Measurements from ENCODE around the gene BCAS4.
A peak's percentile ranks its signal among the peaks of the same experiment; 100 is the strongest.

Gene BCAS4

GRCh38 chr20:50783903-50784302 lies 11.0 kb upstream of the BCAS4 start:
- POLR2A ChIA-PET, result no interaction called here
- H3K9me3 ChIP-seq (ENCODE audit: control extremely low read depth in 1 of 5, control insufficient read depth in 4 of 5, insufficient read depth in 2 of 5, low read depth in 1 of 5, low read length in 4 of 5), result no peaks in the 10 kb centered on the region
- 96% methylated on average over 5 of the region's 6 CpGs for WGBS (ENCODE audit: insufficient coverage)
- no peaks in the 10 kb centered on the region for H3K27me3 ChIP-seq (replicated peaks in 2 of 5; ENCODE audit: control insufficient read depth in 4 of 5, insufficient read depth in 5 of 5, low read length in 4 of 5)
- DNase-seq, result no peak
- no peak overlapping the region for H3K4me3 ChIP-seq (ENCODE audit: control insufficient read depth in 1 of 7, extremely low read depth in 1 of 7, insufficient read depth in 4 of 7, low read depth in 2 of 7, low read length in 6 of 7)
- peaks cover 0 to under 1% (median 0%) of the 10 kb centered on the region in 4 experiments for H3K4me1 ChIP-seq (ENCODE audit: control extremely low read depth in 1 of 4, control insufficient read depth in 4 of 4, insufficient read depth in 4 of 4, low read length in 3 of 4)
- no peaks in the 10 kb centered on the region for H3K36me3 ChIP-seq (ENCODE audit: control insufficient read depth in 4 of 4, insufficient read depth in 4 of 4, low read length in 3 of 4)
- H3K27ac ChIP-seq (ENCODE audit: insufficient read depth in 1 of 2, low read depth in 1 of 2, low read length in 2 of 2, poor library complexity in 1 of 2, severe bottlenecking in 2 of 2), result no peak overlapping the region
- CTCF ChIA-PET, result interaction anchor here (2.0 kb wide), 1 partner anchor 11 kb away, joined by 6 read pairs; the partner anchor contains the start of gene BCAS4

- Histone ChIP-seq H3K4me3 (ENCODE audit: control insufficient read depth in 1 of 7, extremely low read depth in 1 of 7, insufficient read depth in 4 of 7, low read depth in 2 of 7, low read length in 6 of 7) (no peak overlapping the region), H3K27ac (ENCODE audit: insufficient read depth in 1 of 2, low read depth in 1 of 2, low read length in 2 of 2, poor library complexity in 1 of 2, severe bottlenecking in 2 of 2) (no peak overlapping the region), H3K27me3 (replicated peaks in 2 of 5; ENCODE audit: control insufficient read depth in 4 of 5, insufficient read depth in 5 of 5, low read length in 4 of 5) (no peaks in the 10 kb centered on the region), H3K9me3 (ENCODE audit: control extremely low read depth in 1 of 5, control insufficient read depth in 4 of 5, insufficient read depth in 2 of 5, low read depth in 1 of 5, low read length in 4 of 5) (no peaks in the 10 kb centered on the region), H3K36me3 (ENCODE audit: control insufficient read depth in 4 of 4, insufficient read depth in 4 of 4, low read length in 3 of 4) (no peaks in the 10 kb centered on the region), H3K4me1 (ENCODE audit: control extremely low read depth in 1 of 4, control insufficient read depth in 4 of 4, insufficient read depth in 4 of 4, low read length in 3 of 4) (peaks cover 0 to 2% (median 0%) of the 10 kb centered on the region in 4 experiments)
- DNase-seq, result peak in 1 of 3 donors; percentile 25
- ChIA-PET CTCF (interaction anchor here (1.3 to 2.0 kb wide), 2 partner anchors 10 kb away, joined by 3 to 6 read pairs; partner anchors contain the start of gene BCAS4), POLR2A (interaction anchor here (0.6 kb wide), 1 partner anchor 51 kb away, joined by 4 read pairs; no protein-coding TSS in a partner anchor)
- WGBS (ENCODE audit: insufficient coverage), result 0% methylated on average over 1 of the region's 4 CpGs
Observed at GRCh38 chr20:50784464-50784863, 10.4 kb upstream of the BCAS4 start.

GRCh38 chr20:50786703-50787102 lies 8.2 kb upstream of the BCAS4 start:
- ChIA-PET CTCF (no interaction called here), POLR2A (no interaction called here)
- H3K36me3 ChIP-seq (ENCODE audit: control insufficient read depth in 4 of 4, insufficient read depth in 4 of 4, low read length in 3 of 4), result no peaks in the 10 kb centered on the region
- H3K27ac ChIP-seq (ENCODE audit: insufficient read depth in 1 of 2, low read depth in 1 of 2, low read length in 2 of 2, poor library complexity in 1 of 2, severe bottlenecking in 2 of 2), result no peak overlapping the region
- 97% methylated on average over 8 of the region's 9 CpGs for WGBS (ENCODE audit: insufficient coverage)
- H3K4me3 ChIP-seq (ENCODE audit: control insufficient read depth in 1 of 7, extremely low read depth in 1 of 7, insufficient read depth in 4 of 7, low read depth in 2 of 7, low read length in 6 of 7), result no peak overlapping the region
- H3K4me1 ChIP-seq (ENCODE audit: control extremely low read depth in 1 of 4, control insufficient read depth in 4 of 4, insufficient read depth in 4 of 4, low read length in 3 of 4), result peaks cover 0 to 9% (median 7%) of the 10 kb centered on the region in 4 experiments
- no peaks in the 10 kb centered on the region for H3K9me3 ChIP-seq (ENCODE audit: control extremely low read depth in 1 of 5, control insufficient read depth in 4 of 5, insufficient read depth in 2 of 5, low read depth in 1 of 5, low read length in 4 of 5)
- DNase-seq, result no peak
- no peaks in the 10 kb centered on the region for H3K27me3 ChIP-seq (replicated peaks in 2 of 5; ENCODE audit: control insufficient read depth in 4 of 5, insufficient read depth in 5 of 5, low read length in 4 of 5)

- no peaks in the 10 kb centered on the region for H3K9me3 ChIP-seq (ENCODE audit: control extremely low read depth in 1 of 5, control insufficient read depth in 4 of 5, insufficient read depth in 2 of 5, low read depth in 1 of 5, low read length in 4 of 5)
- H3K4me3 ChIP-seq (ENCODE audit: control insufficient read depth in 1 of 7, extremely low read depth in 1 of 7, insufficient read depth in 4 of 7, low read depth in 2 of 7, low read length in 6 of 7), result no peak overlapping the region
- H3K27me3 ChIP-seq (replicated peaks in 2 of 5; ENCODE audit: control insufficient read depth in 4 of 5, insufficient read depth in 5 of 5, low read length in 4 of 5), result no peaks in the 10 kb centered on the region
- DNase-seq, result no peak
- ChIA-PET POLR2A (no interaction called here), CTCF (interaction anchor here (1.2 kb wide), 1 partner anchor 38 kb away, joined by 3 read pairs; no protein-coding TSS in a partner anchor)
- peaks cover 0 to 9% (median 7%) of the 10 kb centered on the region in 4 experiments for H3K4me1 ChIP-seq (ENCODE audit: control extremely low read depth in 1 of 4, control insufficient read depth in 4 of 4, insufficient read depth in 4 of 4, low read length in 3 of 4)
- H3K27ac ChIP-seq (ENCODE audit: insufficient read depth in 1 of 2, low read depth in 1 of 2, low read length in 2 of 2, poor library complexity in 1 of 2, severe bottlenecking in 2 of 2), result no peak overlapping the region
- no peaks in the 10 kb centered on the region for H3K36me3 ChIP-seq (ENCODE audit: control insufficient read depth in 4 of 4, insufficient read depth in 4 of 4, low read length in 3 of 4)
- 100% methylated on average over 2 of the region's 2 CpGs for WGBS (ENCODE audit: insufficient coverage)
Observed at GRCh38 chr20:50787181-50787580, 7.7 kb upstream of the BCAS4 start.

DNA sequence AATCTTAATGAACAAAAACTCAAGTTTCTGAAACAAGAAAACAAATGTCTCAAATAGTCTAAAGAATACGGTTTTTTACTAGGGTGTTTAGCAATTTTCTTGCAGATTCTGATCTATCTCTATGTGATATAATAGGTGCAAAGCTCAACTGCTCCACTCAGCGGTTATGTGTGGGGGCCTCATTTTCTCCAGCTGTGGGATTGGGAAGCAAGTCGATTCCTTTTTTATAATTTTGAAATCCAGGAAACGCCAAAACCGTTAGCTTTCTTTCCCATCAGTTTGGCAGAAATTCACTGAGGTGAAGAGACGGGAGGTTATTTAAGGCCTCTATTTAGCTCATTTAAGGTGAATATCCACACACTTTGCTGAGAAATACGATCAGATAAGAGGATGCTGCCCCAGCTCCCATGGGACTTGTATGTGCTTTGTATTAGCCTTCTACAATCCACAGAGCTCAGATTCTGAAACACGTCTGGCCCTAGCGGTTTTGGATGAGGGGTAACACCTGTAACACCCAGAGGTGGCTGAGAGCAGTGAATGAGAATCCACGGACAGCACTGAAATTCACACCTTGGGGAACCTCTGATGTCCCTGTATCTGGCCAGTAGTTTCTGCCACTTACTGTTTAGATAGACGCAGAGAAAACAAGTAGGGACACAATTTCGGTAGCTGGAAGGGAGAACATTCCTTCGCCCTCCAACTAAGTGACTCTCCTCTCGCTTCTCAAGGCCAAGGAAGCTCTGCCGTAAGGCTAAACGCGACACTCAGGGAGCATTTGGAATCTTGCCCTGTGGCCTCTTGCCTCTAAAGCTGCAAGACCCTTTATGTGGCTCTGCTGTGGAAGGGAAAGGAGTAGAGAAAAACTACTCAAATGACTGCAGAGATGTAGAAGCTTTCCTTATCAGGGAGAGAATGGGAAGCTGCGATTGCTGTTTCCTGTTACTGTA lies 6.5 kb upstream of the BCAS4 start:
- Histone ChIP-seq H3K4me1 (ENCODE audit: control extremely low read depth in 1 of 4, control insufficient read depth in 4 of 4, insufficient read depth in 4 of 4, low read length in 3 of 4) (peaks cover 0 to 9% (median 7%) of the 10 kb centered on the region in 4 experiments), H3K9me3 (ENCODE audit: control extremely low read depth in 1 of 5, control insufficient read depth in 4 of 5, insufficient read depth in 2 of 5, low read depth in 1 of 5, low read length in 4 of 5) (no peaks in the 10 kb centered on the region), H3K4me3 (ENCODE audit: control insufficient read depth in 1 of 7, extremely low read depth in 1 of 7, insufficient read depth in 4 of 7, low read depth in 2 of 7, low read length in 6 of 7) (no peak overlapping the region), H3K36me3 (ENCODE audit: control insufficient read depth in 4 of 4, insufficient read depth in 4 of 4, low read length in 3 of 4) (no peaks in the 10 kb centered on the region), H3K27me3 (replicated peaks in 2 of 5; ENCODE audit: control insufficient read depth in 4 of 5, insufficient read depth in 5 of 5, low read length in 4 of 5) (no peaks in the 10 kb centered on the region), H3K27ac (ENCODE audit: insufficient read depth in 1 of 2, low read depth in 1 of 2, low read length in 2 of 2, poor library complexity in 1 of 2, severe bottlenecking in 2 of 2) (no peak overlapping the region)
- WGBS (ENCODE audit: insufficient coverage), result 75% methylated on average over 13 of the region's 18 CpGs
- POLR2A ChIA-PET, result no interaction called here
- CTCF ChIA-PET, result interaction anchor here (0.7 to 4.0 kb wide), 9 partner anchors 8 to 199 kb away, joined by 3 to 21 read pairs (median 3); partner anchors contain the start of gene ADNP
- DNase-seq, result peak in 2 of 3 donors; percentile 11 to 12

DNA sequence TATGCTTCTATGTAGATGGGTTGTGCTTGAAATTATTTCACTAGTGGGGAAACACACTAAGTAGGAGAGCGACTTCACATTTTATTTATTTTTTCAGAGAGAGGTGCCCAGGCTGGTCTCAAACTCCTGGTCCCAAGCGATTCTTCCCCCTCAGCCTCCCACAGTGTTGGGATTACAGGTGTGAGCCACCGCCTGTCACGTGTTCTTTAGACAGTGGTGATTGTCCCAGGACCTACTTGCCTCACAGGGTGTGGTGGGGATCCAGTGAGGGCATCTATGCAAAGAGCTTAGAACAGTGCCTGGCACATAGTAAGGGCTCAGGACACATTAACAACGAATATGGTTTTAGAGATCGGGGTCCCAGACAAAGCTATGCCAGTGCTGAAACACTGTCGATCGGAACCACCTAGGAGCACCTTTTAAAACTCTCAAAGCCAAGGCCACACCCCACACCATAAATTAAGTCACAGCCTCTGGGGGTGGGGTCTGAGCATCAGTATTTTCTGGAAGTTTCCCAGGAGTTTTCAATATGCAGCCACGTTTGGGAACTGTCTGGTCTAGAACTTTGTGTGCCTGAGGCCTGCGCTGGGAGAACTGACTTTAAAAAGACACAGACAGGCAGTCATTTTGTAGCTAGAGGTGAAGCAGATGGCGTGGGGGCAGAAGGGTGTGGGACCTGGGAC lies 4.8 kb upstream of the BCAS4 start:
- H3K36me3 ChIP-seq (ENCODE audit: control insufficient read depth in 4 of 4, insufficient read depth in 4 of 4, low read length in 3 of 4), result no peaks in the 10 kb centered on the region
- no peak overlapping the region for H3K4me3 ChIP-seq (ENCODE audit: control insufficient read depth in 1 of 7, extremely low read depth in 1 of 7, insufficient read depth in 4 of 7, low read depth in 2 of 7, low read length in 6 of 7)
- H3K27ac ChIP-seq (ENCODE audit: insufficient read depth in 1 of 2, low read depth in 1 of 2, low read length in 2 of 2, poor library complexity in 1 of 2, severe bottlenecking in 2 of 2), result no peak overlapping the region
- H3K9me3 ChIP-seq (ENCODE audit: control extremely low read depth in 1 of 5, control insufficient read depth in 4 of 5, insufficient read depth in 2 of 5, low read depth in 1 of 5, low read length in 4 of 5), result no peaks in the 10 kb centered on the region
- H3K4me1 ChIP-seq (ENCODE audit: control extremely low read depth in 1 of 4, control insufficient read depth in 4 of 4, insufficient read depth in 4 of 4, low read length in 3 of 4), result peaks cover 0 to 16% (median 12%) of the 10 kb centered on the region in 4 experiments
- ChIA-PET POLR2A (interaction anchor here (1.0 kb wide), 1 partner anchor 141 kb away, joined by 3 read pairs; the partner anchor contains the start of gene ADNP), CTCF (interaction anchor here (0.8 to 4.0 kb wide), 19 partner anchors 8 to 517 kb away, joined by 3 to 21 read pairs (median 4); no protein-coding TSS in a partner anchor)
- H3K27me3 ChIP-seq (replicated peaks in 2 of 5; ENCODE audit: control insufficient read depth in 4 of 5, insufficient read depth in 5 of 5, low read length in 4 of 5), result no peaks in the 10 kb centered on the region
- no peak for DNase-seq
- WGBS (ENCODE audit: insufficient coverage), result 90% methylated on average over 10 of the region's 11 CpGs
